ENCODE data around the gene BMAL2. TPM values are rescaled to one million over a fixed set of nuclear protein-coding genes. Genes with fewer than 3 reads are reported as not detected.

The BMAL2 gene
- total RNA-seq, 2 experiments from 2014 or later: 7.5 to 9.7 TPM

GRCh38 chr12:27297566-27297965, 35.1 kb upstream of the BMAL2 start:
- Mint-ChIP-seq H3K36me3 (ENCODE audit: low read depth) (peaks cover 12% of the 10 kb centered on the region), H3K9me3 (no peaks in the 10 kb centered on the region), H3K27ac (no peak overlapping the region), H3K4me3 (no peak overlapping the region), H3K4me1 (ENCODE audit: low read depth) (peaks cover 4% of the 10 kb centered on the region), H3K27me3 (no peaks in the 10 kb centered on the region)
- ChIA-PET POLR2A (no interaction called here), CTCF (interaction anchor here (1.1 to 3.0 kb wide), 4 partner anchors 9 to 282 kb away, joined by 3 to 17 read pairs (median 4); no protein-coding TSS in a partner anchor)
- TF ChIP-seq, protein P1, sequence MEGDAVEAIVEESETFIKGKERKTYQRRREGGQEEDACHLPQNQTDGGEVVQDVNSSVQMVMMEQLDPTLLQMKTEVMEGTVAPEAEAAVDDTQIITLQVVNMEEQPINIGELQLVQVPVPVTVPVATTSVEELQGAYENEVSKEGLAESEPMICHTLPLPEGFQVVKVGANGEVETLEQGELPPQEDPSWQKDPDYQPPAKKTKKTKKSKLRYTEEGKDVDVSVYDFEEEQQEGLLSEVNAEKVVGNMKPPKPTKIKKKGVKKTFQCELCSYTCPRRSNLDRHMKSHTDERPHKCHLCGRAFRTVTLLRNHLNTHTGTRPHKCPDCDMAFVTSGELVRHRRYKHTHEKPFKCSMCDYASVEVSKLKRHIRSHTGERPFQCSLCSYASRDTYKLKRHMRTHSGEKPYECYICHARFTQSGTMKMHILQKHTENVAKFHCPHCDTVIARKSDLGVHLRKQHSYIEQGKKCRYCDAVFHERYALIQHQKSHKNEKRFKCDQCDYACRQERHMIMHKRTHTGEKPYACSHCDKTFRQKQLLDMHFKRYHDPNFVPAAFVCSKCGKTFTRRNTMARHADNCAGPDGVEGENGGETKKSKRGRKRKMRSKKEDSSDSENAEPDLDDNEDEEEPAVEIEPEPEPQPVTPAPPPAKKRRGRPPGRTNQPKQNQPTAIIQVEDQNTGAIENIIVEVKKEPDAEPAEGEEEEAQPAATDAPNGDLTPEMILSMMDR (IDR thresholded peaks at IDR 0.05): no peak
- DNase-seq (peak; percentile 15), ATAC-seq (peak; percentile 24)
- intact Hi-C loops (cut with micrococcal nuclease): no loop called here

- ChIA-PET CTCF (no interaction called here), POLR2A (no interaction called here)
- no peaks in the 10 kb centered on the region for H3K9me3 Mint-ChIP-seq
- peak overlapping the region; percentile 46 for H3K27ac Mint-ChIP-seq
- intact Hi-C loops (cut with micrococcal nuclease): no loop called here
- H3K4me3 Mint-ChIP-seq: no peak overlapping the region
- peaks cover 16% of the 10 kb centered on the region for H3K36me3 Mint-ChIP-seq (ENCODE audit: low read depth)
- H3K4me1 Mint-ChIP-seq (ENCODE audit: low read depth): peaks cover 4% of the 10 kb centered on the region
- H3K27me3 Mint-ChIP-seq: no peaks in the 10 kb centered on the region
- ATAC-seq (no peak), DNase-seq (no peak)
- TF ChIP-seq, protein P1 (IDR thresholded peaks at IDR 0.05): no peak
These were observed 33.5 kb upstream of the BMAL2 start for GRCh38 chr12:27299102-27299501.

DNA sequence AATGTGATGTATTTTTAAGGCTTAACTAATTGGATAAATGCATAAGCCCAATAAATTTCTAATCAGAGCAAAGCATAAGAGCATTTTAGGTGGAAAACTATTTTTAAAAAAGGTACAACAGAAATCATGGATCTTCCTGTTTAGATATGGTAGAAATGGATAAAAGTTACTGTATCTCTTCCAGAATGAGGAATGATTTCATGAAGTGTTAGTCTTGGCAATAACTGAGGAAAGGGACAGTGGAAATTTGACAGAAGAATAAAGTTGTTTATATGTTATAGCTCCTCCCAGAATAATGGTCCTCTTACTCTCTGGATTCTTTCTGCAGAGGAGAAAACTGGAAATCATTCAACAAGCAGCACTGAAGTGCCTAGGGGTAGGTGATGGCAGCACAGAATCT, 32.4 kb upstream of the BMAL2 start:
- no peak for ATAC-seq
- H3K27ac Mint-ChIP-seq: no peak overlapping the region
- POLR2A ChIA-PET: no interaction called here

DNA sequence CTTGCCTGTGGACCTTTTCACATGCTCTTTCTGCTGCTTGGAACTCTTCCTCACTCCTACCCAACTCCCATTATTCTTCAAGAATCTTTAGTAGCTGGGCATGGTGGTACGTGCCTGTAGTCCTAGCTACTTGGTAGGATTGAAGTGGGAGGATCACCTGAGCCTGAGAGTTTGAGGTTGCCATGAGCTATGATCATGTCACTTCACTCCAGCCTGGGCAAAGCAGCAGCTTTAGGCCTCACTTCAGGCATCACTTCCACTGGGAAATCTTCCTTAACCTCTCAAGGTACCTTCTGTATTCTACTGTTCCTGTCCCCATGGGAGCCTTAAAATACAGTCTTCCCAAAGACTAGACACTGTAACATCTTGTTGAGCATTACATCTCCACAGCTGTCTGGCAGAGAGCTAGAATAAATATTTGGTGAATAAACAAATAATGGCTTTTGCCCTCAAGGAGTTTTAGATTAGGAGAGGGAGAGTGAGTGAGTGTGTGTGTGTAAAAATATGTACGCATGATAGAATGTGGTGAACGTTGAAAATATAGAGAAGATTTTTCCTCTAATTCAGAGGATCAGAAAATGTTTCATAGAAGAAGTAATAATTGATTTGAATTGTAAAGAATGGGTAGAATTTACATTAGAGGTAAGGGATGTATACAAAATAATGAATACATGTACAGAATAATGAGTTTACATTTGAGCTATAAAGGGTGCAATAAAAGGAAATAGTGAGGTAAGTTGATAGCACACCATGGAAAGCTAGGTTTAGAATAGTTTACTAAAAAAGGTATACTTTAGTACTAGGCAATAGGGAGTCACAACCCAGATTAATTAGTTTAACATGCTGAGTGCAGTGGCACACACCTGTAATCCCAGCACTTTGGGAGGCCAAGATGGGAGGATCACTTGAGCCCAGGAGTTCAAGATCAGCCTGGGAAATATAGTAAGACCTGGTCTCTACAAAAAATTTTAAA, 29.2 kb upstream of the BMAL2 start:
- H3K27me3 Mint-ChIP-seq: no peaks in the 10 kb centered on the region
- ATAC-seq (no peak), DNase-seq (no peak)
- H3K27ac Mint-ChIP-seq: peak overlapping the region; percentile 27
- H3K4me3 Mint-ChIP-seq: no peak overlapping the region
- H3K4me1 Mint-ChIP-seq (ENCODE audit: low read depth): peaks cover 7% of the 10 kb centered on the region
- H3K36me3 Mint-ChIP-seq (ENCODE audit: low read depth): peaks cover 14% of the 10 kb centered on the region
- no peaks in the 10 kb centered on the region for H3K9me3 Mint-ChIP-seq
- TF ChIP-seq, protein P1 (IDR thresholded peaks at IDR 0.05): no peak
- ChIA-PET POLR2A (no interaction called here), CTCF (interaction anchor here (0.6 to 7.6 kb wide), 7 partner anchors 21 to 288 kb away, joined by 3 to 81 read pairs (median 6); partner anchors contain the start of gene TM7SF3)
- intact Hi-C loops (cut with micrococcal nuclease): loop anchor here (10.0 kb wide), 1 partner anchor 159 kb away; no protein-coding TSS in a partner anchor

More for the DNA sequence above, 32.4 kb upstream of the BMAL2 start:
- TF ChIP-seq, protein P1 (IDR thresholded peaks at IDR 0.05): no peak
- H3K36me3 Mint-ChIP-seq (ENCODE audit: low read depth): peaks cover 15% of the 10 kb centered on the region
- intact Hi-C loops (cut with micrococcal nuclease): loop anchor here (10.0 kb wide), 1 partner anchor 155 kb away; no protein-coding TSS in a partner anchor
- H3K4me1 Mint-ChIP-seq (ENCODE audit: low read depth): peaks cover 4% of the 10 kb centered on the region
- H3K27me3 Mint-ChIP-seq: no peaks in the 10 kb centered on the region
- DNase-seq: no peak
- CTCF ChIA-PET: no interaction called here
- H3K4me3 Mint-ChIP-seq: no peak overlapping the region
- H3K9me3 Mint-ChIP-seq: no peaks in the 10 kb centered on the region

DNA sequence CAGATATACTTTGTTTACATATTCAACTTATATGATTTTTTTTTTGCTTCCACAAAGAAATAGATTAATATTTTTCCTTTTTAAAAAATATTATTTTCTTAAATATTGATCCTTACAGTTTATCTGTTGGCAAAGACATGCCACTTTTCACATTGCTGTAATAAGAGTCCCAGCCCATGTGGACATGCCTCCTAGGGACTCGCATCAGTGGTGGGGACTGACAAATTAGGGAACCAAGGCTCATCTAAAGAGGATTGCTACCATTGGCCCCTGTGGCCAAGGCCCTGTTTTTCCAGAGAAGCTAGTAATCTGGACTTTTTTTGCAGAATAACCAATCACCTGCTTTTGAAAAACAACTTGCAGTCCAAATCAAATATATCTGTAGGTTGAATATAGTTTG, 27.8 kb upstream of the BMAL2 start:
- Mint-ChIP-seq H3K27ac (no peak overlapping the region), H3K4me1 (ENCODE audit: low read depth) (peaks cover 9% of the 10 kb centered on the region), H3K4me3 (no peak overlapping the region), H3K36me3 (ENCODE audit: low read depth) (peaks cover 10% of the 10 kb centered on the region), H3K9me3 (no peaks in the 10 kb centered on the region), H3K27me3 (no peaks in the 10 kb centered on the region)
- CTCF ChIA-PET: interaction anchor here (1.1 to 7.6 kb wide), 24 partner anchors 8 to 420 kb away, joined by 3 to 81 read pairs (median 7); partner anchors contain the start of genes MED21 and TM7SF3
- DNase-seq (no peak), ATAC-seq (no peak)
- TF ChIP-seq, protein P1 (IDR thresholded peaks at IDR 0.05): no peak
- POLR2A ChIA-PET: no interaction called here
- intact Hi-C loops (cut with micrococcal nuclease): loop anchor here (10.0 kb wide), 1 partner anchor 160 kb away; no protein-coding TSS in a partner anchor
